GM12872 (cell line): ENCODE measurements around the gene FHIT.

Experiments
- TF ChIP-seq, protein P1 (sequence below): IDR thresholded peaks from 3 replicates; pipeline ENCODE4 v1.5.1; 2011; ENCODE audit warnings: low read depth, mild to moderate bottlenecking, low read length, moderate library complexity; ENCODE audit not compliant: insufficient read depth

The FHIT gene

DNA sequence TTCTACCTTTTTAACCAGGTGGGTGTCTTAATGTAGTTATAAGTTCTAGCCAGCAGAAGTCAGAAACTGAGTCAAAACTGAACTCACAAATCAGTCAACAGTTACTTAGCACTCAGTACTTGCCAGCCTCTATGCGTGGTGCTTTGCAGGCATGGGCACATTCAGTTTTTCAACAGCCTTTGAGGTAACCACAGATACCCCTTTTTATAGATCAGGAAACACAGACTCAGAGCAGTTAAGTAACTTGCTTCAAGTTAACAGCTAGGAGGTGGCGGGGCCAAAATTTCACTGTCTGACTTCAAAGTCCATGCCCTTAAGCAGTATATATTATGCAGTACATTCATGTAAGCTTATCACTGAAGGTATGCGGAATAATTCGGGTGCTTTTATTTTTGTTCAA lies 139.4 kb downstream of the FHIT start:
- TF ChIP-seq, protein P1, sequence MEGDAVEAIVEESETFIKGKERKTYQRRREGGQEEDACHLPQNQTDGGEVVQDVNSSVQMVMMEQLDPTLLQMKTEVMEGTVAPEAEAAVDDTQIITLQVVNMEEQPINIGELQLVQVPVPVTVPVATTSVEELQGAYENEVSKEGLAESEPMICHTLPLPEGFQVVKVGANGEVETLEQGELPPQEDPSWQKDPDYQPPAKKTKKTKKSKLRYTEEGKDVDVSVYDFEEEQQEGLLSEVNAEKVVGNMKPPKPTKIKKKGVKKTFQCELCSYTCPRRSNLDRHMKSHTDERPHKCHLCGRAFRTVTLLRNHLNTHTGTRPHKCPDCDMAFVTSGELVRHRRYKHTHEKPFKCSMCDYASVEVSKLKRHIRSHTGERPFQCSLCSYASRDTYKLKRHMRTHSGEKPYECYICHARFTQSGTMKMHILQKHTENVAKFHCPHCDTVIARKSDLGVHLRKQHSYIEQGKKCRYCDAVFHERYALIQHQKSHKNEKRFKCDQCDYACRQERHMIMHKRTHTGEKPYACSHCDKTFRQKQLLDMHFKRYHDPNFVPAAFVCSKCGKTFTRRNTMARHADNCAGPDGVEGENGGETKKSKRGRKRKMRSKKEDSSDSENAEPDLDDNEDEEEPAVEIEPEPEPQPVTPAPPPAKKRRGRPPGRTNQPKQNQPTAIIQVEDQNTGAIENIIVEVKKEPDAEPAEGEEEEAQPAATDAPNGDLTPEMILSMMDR: no peak

DNA sequence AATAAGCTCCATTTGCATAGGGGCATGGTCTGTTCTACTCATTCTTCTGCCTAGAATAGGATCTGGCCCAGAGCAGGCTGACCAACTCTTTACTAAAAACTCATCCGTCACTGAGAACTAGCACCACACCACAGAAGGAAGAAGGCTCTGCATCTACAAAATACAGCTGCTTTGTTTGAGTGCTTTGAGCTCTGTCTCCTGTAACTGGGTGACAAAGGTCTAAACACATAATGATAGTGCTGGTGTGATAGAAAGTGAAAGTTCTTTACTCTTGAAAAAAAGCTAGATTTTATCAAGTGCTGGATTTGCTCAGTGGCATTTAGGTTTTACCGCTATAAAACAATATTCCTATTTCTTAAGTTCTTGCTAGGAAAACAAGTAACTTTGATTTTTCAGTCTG lies 140.7 kb downstream of the FHIT start:
- TF ChIP-seq, protein P1: no peak

DNA sequence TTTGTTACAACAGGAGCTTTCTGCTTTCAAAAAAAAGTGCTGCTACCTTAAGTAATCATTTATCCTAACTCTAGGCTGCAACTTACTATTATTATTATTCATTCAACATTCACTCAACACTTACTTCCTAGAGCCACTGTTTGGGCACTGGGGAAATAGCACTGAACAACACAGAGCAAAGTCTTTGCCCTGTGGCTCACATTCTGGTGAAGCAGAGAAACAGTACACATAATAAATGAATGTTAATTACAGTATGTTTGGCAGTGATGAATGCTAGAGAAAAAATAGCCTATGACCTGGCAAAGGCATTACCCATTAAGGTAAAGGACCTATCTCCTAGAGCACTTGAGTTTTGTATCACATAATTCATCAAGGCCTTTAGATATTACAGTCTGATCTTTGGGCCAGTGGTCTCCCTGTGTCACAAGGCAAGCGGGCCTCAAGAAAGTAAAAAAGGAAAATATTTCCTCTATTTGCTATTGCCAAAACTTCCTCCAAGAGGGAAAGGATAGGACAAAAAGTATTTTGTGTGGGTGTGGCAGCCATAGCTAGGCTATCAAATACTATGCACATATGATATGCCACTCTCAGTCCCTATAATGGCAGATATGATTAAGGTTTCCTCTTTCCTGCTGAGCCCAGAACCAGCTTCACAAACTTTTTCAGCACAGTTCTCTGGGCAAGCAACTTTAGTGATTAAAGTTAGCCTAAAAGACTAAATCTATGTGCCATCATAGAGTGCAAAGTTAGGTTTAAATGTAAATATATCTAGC lies 142.8 kb downstream of the FHIT start:
- TF ChIP-seq, protein P1: no peak

DNA sequence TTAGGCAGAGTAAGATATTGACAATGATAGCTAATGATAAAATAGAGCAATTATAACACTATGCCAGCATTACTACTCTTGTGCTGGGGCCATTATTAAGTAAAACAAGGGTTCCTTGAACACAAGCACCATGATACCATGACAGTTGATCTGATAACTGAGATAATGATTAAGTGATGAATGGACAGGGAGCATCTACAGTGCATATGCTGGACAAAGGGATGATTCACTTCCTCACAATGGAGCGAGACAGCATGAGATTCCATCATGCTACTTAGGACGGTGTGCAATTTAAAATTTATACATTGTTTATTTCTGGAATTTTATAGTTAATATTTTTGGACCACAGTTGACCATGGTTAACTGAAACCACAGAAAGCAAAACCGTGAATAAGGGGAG lies 156.6 kb downstream of the FHIT start:
- TF ChIP-seq, protein P1: no peak

DNA sequence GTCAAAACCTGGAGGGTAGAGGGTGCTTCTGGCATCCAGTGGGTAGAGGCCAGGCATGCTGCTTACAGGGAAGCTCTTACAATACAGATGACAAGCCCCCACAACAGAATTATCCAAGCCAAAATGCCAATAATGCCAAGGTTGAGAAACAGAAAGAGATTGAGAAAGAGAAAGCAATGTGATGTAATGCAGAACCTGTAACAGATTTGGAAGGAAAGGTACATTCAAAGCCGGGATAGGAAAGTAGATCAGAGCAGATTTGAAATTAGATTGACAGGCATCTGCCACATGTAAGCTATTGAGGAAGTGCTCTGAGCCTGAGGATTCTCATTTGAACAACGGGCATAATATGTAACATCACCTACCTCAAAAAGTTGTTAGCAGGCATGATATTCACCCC lies 157.9 kb downstream of the FHIT start:
- TF ChIP-seq, protein P1: no peak

DNA sequence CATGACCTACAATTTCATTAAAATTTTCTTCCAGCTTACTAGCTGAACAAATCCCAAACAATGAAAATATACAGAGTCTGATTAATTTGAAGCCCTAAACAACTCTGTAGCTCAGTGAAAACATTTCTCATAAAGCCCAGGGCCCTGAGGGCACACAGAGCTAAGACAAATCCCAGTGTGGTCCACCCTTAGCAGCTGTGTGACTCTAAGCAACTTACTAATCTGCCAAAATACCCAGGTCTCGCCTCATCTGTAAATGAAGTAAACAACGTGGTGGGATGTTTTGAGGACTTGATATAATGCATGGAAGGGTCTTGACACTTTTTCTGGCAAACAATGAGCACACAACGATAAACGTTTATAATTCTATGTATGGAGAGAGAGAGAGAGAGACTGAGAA lies 158.4 kb downstream of the FHIT start:
- TF ChIP-seq, protein P1: no peak

DNA sequence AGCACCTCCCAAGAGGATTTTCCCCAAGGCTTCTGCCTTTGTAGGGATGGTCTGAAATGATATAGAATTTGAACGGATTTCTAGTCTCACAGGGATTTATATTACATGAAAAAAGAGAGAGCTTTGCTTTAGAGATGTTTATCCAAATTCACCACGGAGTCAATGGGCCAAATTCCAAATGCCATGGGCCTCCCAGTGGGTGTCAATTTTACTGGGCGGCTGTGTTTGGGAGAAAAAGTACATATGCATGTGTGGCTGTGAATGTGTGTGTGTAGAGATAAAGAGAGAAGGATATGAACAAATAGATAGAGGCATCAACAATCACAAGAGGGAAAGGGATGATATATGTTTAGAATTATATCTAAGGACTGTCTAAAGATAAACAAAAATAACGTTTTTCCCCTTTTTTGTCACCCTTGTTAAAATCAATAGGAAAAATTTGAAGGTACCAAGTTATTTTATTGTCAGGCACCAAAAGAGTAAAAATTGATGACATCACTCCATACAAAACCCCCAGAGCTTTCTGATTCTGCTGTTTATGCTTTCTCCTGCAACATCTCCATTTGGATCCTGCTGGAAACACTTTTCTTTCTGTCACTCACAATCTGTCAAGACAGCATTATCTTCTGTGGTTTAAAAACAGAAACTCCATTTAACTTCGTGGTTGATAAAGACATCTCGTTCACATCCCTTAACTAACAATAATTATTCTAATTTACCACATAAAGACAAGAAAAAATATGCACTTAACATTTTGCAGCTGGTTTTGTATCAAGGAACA lies 160.7 kb downstream of the FHIT start:
- TF ChIP-seq, protein P1: no peak
